HG03066 (cell line): ENCODE data around the gene RPL39.
A peak's percentile ranks its signal among the peaks of the same experiment; 100 is the strongest.
"Not testable (repeated sequence)": the region's sequence is repeated elsewhere in the genome, so short reads cannot be mapped to it uniquely, and the experiment has no call there.

Experiments used
- ATAC-seq: cut with Tn5 transposase; IDR thresholded peaks from one replicate; pipeline ENCODE4 v1.9.1; 2021; ENCODE audit warnings: low read depth; ENCODE audit not compliant: unreplicated experiment

RPL39 gene

DNA sequence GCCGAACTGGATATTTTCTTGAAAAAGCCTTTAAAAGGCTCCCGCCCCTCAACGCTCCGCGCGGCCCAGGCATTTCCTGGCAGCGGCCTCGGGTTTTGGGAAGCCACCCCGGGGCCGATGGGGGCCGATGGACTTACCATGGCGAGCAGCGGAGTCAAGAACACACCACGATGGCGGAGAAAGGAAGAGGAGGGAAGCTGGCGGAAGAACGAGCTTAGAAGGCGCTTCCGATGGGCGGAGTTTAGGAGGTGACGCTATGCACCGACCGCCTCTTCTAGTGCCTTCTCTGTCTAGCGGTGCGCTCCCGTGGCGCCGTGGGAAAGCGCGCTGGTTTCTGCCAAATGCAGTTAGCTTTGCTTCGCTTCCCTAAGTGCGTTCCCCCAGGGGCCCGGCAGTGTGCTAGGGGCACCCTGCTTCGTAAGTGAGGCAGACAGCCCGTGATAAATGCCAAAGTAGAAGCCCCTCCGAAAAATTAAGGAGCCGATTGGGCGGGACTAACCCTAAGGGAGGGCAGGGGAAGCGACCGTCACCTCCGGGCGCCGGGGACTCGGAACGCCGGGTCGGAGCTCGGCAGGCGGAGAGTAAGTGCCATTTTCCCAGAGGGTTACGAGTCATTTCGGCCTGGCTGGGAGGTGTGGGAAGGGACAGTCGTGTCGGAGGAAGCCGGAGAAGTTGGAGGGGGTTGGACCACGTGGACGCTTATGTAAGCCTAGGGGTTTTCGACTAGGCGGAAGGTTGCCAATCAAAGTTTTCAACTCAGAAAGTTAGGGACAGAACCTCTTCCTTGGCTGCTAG, at the start of gene RPL39:
TSS of gene RPL39 (minus strand) at position 194 of the 795 bp plus-strand sequence. CDS start at position 140, 54 bp downstream.
- peak; percentile 90 for ATAC-seq

DNA sequence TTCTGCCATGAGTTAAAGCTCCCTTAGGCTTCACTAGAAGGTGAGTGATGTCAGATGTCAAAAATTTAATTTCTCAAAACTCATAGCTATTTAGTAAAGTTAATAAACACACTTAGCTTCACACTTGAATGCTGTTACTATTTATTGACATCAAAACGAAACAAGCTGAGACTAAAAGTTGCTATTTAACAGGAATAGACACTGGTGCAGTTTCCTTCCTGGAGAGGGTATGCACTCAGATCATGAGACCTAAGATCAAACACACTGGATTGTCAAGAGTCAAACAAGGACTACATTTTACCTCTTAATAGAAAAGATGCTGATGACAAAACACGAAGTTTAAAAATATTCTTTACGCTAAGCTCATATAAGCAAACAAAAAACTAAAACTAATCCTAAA, 42.5 kb upstream of the RPL39 start:
- ATAC-seq: no peak

DNA sequence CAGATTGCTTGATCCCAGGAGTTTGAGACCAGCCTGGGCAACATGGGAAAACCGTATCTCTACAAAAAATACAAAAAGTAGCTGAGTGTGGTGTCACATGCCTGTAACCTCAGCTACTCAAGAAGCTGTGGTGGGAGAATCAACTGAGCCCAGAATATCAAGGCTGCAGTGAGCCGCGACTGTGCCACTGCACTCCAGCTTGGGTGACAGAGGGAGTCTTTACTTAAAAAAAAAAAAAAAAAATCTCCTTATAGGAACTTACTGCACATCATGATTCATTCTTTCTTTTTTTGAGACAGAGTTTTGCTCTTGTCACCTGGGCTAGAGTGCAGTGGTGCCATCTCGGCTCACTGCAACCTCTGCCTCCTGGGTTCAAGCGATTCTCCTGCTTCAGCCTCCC, 37.0 kb upstream of the RPL39 start:
- no peak for ATAC-seq

DNA sequence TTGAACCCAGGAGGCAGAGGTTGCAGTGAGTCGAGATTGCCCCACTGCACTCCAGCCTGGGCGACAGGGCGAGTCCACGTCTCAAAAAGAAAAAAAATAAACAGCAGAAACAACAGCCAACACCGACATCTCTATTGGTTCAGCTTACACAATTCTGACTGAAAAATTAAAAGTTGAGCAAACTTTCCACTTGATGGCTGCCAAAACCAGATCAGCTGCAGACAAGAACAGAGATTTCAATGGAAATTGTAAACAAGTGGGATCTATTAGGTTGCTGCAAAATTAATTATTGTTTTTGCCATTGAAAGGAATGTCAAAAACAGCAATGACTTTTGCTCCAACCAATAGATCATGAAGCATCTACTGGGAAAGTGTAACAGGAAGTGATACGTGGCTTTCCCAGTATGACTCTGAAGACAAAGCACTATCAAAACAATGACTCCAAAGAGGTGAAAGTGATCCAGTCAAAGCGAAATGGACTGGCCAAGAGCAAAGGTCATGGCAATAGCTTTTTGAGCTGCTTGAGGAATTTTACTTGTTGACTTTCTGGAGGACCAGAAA, 35.0 kb upstream of the RPL39 start:
- ATAC-seq: no peak

DNA sequence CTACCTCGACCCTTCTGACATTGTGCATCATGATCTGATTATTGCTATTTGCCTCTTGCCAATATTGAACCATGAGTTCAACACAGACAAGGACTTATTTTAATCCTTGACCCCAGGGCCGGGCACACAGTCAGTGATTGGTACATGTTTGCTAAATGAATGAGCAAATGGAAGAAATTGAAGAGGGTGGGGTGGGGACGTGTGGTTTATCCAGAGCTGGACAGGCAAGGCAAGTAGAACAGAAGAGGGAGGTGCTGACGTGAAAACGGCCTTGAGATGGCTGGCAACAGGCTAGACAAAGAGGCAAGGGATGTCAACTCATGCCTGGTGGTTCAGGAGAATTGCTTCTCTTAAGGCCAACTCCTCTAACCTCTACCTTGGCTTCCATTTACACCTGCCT, 32.8 kb upstream of the RPL39 start:
- ATAC-seq: not testable (repeated sequence)

DNA sequence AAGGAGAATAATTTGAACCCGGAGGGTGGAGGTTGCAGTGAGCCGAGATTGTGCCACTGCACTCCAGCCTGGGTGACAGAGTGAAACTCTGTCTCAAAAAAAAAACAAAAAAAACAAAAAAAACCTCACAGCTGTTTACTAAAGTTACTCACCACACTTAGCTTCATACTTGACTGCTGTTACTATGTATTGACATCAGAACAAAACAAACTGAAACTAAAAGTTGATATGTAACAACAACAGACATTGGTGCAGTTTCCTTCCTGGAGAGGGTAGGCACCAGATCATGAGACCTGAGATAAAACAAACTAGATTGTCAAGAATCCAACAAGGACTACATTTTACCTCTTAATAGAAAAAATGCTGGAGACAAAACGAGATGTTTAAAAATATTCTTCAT, 30.3 kb upstream of the RPL39 start:
- ATAC-seq: peak; percentile 91

DNA sequence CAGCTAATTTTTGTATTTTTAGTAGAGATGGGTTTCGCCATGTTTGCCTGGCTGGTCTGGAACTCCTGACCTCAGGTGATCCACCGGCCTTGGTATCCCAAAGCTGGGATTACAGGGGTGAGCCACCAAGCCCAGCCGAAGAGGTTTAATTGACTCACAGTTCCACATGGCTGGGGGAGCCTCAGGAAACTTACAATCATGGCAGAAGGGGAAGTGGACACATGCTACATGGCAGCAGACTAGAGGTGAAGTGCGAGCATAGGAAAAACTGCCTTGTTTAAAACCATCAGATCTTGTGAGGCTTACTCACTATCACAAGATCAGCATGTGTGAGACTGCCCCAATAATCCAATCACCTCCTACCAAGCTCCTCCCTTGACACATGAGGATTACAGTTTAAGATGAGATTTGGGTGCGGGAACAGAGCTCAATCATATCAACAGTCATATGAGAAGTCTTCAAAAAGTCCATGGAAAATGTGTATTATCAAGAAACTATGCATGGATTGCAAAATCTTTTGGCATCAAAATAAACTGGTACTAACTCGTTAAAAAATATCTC, 25.8 kb upstream of the RPL39 start:
- ATAC-seq: no peak

DNA sequence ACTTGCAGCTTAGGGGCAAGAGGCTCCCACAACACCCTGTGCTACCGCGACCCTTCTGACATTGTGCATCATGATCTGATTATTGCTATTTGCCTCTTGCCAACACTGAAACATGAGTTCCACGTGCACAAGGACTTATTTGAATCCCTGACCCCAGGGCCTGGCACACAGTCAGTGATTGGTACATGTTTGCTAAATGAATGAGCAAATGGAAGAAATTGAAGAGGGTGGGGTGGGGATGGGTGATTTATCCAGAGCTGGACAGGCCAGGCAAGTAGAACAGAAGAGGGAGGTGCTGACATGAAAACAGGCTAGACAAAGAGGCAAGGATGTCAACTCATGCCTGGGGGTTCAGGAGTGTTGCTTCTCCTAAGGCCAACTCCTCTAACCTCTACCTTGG, 24.9 kb upstream of the RPL39 start:
- no peak for ATAC-seq

DNA sequence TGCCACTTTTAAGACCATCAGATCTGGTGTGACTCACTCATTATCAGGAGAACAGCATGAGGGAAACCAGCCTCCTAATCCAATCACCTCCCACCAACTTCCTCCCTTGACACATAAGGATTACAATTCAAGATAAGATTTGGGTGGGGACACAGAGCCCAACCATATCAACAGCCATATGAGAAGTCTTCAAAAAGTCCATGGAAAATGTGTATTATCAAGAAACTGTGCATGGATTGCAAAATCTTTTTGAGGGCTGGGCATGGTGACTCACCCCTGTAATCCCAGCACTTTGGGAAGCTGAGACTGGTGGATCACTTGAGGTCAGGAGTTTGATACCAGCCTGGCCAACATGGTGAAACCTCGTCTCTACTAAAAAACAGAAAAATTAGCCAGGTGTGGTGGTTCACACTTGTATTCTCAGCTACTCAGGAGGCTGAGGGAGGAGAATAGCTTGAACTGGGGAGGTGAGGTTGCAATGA, 17.8 kb upstream of the RPL39 start:
- no peak for ATAC-seq

DNA sequence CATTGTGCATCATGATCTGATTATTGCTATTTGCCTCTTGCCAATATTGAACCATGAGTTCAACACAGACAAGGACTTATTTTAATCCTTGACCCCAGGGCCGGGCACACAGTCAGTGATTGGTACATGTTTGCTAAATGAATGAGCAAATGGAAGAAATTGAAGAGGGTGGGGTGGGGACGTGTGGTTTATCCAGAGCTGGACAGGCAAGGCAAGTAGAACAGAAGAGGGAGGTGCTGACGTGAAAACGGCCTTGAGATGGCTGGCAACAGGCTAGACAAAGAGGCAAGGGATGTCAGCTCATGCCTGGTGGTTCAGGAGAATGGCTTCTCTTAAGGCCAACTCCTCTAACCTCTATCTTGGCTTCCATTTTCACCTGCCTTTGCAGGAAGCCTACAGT, 17.0 kb upstream of the RPL39 start:
- ATAC-seq: not testable (repeated sequence)

DNA sequence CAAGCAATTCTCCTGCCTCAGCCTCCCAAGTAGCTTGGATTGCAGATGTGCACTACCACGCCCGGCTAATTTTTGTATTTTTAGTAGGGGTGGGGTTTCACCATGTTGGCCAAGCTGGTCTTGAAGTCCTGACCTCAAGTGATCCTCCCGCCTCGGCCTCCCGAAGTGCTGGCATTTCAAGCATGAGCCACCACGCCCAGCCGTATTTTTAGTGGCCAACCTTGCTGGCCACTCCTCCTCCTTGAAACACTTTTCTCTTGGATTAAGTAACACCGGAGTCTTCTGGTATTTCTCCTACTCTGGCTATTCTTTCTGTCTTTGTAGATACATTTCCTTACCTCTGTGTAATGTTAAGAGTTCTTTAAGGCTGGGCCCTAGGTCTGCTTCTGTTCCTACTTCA, 11.1 kb upstream of the RPL39 start:
- ATAC-seq: no peak

DNA sequence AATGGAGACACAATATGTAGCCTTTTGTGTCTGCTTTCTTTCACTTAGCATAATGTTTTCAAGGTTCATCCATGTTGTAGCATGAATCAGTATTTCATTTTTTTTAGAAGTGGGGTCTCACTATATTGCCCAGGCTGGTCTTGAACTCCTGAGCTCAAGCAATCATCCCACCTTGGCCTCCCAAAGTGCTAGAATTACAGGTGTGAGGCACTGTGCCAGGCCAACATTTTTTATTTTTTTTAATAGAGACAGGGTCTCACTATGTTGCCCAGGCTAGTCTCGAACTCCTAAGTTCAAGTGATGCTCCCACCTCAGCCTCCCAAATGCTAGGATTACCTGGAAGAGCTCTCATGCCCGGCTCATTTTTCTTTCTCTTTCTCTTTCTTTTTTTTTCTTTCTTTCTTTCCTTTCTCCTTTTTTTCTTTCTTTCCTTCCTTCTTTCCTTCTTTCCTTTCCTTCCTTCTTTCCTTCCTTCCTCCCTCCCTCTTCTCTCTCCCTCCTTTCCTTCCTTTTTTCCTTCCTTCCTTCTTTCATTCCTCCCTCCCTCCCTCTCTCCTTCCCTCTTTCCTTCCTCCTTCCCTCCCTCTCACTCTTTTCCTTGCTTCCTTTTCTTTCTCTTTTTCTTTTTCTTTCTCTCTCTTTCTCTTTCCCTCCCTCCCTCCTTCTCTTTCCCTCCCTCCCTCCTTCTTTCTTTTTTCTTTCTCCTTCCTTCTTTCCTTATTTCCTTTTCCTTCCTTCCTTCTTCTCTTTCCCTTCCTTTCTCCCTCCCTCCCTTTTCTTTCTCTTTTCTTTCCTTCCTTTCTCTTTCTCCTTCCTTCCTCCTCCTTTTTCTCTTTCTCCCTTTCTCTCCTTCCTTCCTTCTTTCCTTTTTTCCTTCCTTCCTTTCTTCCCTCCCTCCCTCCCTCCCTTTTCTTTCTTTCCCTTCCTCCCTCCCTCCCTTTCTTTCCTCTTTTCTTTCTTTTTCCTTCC, 10.1 kb upstream of the RPL39 start:
- ATAC-seq: no peak

DNA sequence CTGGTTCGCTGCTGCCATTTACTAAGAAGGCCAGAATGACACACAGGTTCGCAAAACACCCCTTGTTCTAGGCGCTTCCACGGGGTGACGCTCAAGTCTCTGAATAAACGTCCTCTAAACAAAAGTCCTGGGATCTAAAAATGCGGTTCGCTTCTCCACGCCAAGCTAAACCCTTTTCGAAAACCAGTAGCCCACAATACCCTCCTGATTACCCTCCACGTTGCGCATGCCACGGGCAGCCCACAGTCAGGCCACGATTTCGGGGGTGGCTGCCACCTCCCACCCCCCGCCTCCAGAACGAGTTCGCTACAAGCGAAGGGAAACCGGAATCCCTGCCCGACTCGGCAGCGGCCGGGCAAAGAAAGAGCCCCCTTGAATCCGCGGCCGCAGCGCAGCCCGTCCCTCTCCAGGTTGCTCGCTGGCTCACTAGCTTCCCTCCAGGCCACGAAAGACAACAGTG, 423 bp downstream of the RPL39 start:
- ATAC-seq: peak; percentile 12

DNA sequence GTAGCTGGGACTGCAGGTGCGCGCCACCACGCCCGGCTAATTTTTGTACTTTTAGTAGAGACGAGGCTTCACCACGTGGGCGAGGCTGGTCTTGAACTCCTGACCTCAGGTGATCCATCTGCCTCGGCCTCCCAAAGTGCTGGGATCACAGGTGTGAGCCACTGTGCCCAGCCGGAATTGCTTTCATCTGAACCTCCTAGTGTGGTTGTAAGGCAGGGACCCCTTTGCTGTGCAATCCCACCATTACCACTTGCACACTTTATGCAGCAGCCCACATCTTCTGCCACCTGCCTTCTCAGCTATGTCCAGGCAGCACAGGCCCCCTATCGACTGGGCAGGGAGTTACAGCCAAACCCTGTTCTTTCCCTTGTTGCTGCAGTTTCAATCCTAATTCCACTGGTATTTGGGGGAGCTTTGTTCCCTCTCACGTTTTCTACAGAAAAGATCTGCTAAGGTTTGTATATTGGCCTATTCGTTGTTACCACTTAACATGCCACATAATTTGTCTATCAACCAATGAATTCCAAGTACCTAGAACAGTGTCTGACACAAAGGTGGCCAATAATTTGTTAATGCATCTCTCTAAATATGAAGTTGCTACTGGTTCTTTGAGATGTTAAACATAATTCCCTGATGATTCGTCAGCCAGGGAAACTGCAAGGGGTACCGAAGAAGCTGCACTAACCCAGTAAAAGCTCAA, 6.5 kb downstream of the RPL39 start:
- no peak for ATAC-seq

DNA sequence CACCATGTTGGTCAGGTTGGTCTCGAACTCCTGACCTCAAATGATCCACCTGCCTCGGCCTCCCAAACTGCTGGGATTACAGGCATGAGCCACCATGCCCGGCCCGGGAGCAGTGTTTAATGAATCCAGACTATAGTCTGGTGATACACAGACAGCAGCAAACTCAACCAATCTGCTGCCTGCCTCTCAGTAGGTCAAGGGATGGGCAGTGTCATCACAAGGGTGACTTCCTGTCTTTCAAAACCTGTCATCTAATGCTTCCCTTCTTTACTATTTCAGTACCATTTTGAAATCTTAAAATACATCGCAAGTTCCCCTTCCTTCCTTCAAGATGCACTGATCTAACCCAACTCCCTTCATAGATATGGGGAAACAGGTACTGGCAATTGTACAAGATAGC, 8.4 kb downstream of the RPL39 start:
- no peak for ATAC-seq

DNA sequence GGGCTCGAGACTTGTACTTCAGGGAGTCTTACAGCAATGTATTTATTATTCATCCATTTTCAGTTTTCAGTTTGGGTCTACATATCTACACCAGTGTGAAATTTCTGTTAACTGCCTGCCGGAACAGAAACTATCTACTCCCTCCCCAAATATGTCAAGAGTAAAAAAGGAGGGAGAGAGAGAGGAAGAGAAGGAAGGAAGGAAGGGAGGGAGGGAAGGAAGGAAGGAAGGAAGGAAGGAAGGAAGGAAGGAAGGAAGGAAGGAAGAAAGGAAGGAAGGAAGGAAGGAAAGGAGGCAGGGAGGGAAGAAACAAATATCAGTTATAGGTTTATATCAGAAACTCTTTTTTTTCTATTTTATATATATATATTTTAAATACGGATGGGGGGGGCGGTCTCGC, 12.6 kb downstream of the RPL39 start:
- no peak for ATAC-seq

DNA sequence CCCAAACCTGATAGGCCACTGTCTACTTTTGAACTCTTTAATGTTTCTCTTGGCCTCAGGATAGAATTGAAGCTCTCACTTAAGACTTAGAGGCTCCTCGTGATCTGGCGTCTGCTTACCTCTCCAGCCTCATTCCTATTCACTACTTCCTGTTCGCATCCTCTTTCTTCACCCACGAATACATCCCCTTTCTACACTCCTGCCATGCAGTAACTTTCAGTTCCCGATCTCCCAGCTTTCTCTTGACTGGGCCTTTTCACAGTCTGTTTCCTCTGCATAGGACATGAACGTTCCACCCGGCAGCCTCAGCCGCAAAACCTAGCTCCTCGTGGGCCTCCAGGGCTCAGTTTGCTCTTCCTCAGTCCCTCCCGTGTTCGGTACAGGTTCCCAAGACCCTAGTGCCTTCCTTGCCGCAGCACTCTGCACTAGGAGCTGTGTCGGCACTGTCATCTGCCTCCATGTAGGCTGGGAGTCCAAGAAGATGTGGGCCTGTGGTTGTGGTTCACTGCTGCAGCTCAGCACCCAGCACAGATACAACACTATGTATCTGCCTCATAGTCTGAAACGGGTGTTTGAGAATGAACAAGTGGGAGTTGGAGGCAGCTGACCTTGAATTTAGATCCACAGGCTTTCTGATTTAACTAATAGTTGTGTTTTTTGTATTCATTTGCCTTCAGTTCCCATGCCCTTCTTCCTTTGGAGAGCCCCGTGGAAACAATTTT, 15.8 kb downstream of the RPL39 start:
- no peak for ATAC-seq

DNA sequence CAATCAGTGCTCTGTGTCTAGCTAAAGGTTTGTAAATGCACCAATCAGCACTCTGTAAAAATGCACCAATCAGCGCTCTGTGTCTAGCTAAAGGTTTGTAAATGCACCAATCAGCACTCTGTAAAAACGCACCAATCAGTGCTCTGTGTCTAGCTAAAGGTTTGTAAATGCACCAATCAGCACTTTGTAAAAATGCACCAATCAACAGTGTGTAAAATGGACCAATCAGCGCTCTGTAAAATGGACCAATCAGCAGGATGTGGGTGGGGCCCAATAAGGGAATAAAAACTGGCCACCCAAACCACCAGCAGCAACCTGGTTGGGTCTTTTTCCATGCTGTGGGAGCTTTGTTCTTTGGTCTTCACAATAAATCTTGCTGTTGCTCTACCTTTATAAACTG, 22.0 kb downstream of the RPL39 start:
- not testable (repeated sequence) for ATAC-seq

DNA sequence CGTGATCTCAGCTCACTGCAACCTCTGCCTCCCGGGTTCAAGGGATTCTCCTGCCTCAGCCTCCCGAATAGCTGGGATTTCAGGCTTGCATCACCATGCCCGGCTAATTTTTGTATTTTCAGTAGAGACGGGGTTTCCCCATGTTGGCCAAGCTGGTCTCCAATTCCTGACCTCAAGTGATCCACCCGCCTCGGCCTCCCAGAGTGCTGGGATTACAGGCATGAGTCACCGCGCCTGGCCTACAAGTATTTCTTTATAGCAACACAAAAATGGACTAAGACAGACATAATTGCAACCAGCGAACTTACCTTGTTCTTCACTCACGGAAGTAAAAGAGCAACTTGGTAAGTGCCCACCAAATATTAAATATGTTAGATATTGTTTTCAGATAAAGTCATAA, 23.0 kb downstream of the RPL39 start:
- ATAC-seq: not testable (repeated sequence)
